ENCODE data around the gene KCTD1. TPM values are rescaled to one million over a fixed set of nuclear protein-coding genes. Genes with fewer than 3 reads are reported as not detected.
A peak's percentile ranks its signal among the peaks of the same experiment; 100 is the strongest.

The KCTD1 gene
- total RNA-seq, 1 donor = 18.6 TPM

GRCh38 chr18:26574958-26575864, 26.9 kb upstream of the KCTD1 start:
- no peak for TF ChIP-seq CTCF (IDR thresholded peaks at IDR 0.05; ENCODE audit: insufficient read depth, low read depth, low read length)
- peak overlapping the region; percentile 54 for H3K4me3 ChIP-seq (ENCODE audit: low read depth, low read length)
- peak; percentile 55 for DNase-seq (ENCODE audit: low read depth)

DNA sequence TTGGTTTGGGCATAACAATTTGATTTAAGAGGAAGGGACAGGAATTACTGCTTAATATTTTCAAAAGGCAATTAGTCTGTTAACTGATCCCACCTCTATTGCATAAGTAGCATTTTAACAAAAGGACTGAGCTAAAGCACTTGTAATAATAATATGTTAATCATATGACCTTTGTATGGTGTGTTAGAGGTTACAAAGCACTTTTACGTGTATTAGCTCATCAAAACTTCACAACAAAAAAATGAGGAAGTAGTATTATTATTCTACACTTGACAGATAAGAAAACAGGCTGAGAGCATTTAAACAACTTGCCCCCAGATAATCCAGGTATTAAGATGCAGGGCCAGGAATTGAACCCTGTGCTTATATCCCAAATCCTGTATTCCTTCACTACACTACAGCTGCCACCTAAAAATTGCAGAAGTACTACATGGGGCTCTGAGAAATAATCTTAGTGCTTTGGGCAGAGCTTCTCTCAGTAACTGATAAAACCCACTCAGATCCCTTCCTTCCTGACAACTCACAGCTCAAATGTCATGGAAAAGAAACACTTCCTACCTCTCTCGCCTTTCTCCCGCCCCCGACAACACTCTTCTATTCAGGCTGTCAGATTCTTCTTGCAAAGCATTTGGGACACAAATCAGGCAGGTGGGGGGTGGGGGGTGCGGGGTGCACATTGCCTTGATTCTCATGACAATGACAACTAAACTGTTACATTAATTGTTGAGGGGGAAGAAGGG, 20.7 kb upstream of the KCTD1 start:
- no peak for DNase-seq (ENCODE audit: low read depth)
- no peak overlapping the region for H3K4me3 ChIP-seq (ENCODE audit: low read depth, low read length)
- no peak for TF ChIP-seq CTCF (IDR thresholded peaks at IDR 0.05; ENCODE audit: insufficient read depth, low read depth, low read length)

- no peak for TF ChIP-seq CTCF (IDR thresholded peaks at IDR 0.05; ENCODE audit: insufficient read depth, low read depth, low read length)
- no peak overlapping the region for H3K4me3 ChIP-seq (ENCODE audit: low read depth, low read length)
- DNase-seq (ENCODE audit: low read depth) = no peak
Measured at GRCh38 chr18:26568513-26568912, 20.2 kb upstream of the KCTD1 start.

GRCh38 chr18:26566874-26567555, 18.7 kb upstream of the KCTD1 start:
- no peak for TF ChIP-seq CTCF (IDR thresholded peaks at IDR 0.05; ENCODE audit: insufficient read depth, low read depth, low read length)
- no peak overlapping the region for H3K4me3 ChIP-seq (ENCODE audit: low read depth, low read length)
- DNase-seq (ENCODE audit: low read depth) = no peak

DNA sequence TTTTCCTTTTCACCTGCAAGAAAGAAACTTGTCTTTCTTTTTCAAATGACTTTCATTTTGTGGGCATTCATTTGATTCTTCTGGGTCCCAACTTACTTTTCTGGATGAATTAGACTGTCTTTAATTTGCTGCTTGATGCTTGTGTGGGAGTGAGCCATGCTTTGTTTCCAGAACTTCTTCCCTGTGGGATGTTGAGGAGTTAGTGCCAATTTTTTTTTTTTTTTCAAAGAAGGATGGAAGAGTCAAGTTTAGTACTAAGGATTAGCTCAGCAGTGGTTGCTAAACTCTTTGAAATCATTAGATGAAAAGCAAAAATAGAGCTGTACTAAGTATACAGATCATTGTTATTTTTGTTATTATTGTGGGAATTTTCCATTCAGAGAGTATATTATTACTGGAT, 17.2 kb upstream of the KCTD1 start:
- H3K4me3 ChIP-seq (ENCODE audit: low read depth, low read length) = no peak overlapping the region
- TF ChIP-seq CTCF (IDR thresholded peaks at IDR 0.05; ENCODE audit: insufficient read depth, low read depth, low read length) = no peak
- peak; percentile 30 for DNase-seq (ENCODE audit: low read depth)

GRCh38 chr18:26563024-26563423, 14.7 kb upstream of the KCTD1 start:
- no peak for DNase-seq (ENCODE audit: low read depth)
- no peak overlapping the region for H3K4me3 ChIP-seq (ENCODE audit: low read depth, low read length)
- no peak for TF ChIP-seq CTCF (IDR thresholded peaks at IDR 0.05; ENCODE audit: insufficient read depth, low read depth, low read length)

All from fibroblast of villous mesenchyme (primary cell).